DOHH2 (cell line): ENCODE results near the gene NOP53.
"Not testable (repeated sequence)": the region's sequence is repeated elsewhere in the genome, so short reads cannot be mapped to it uniquely, and the experiment has no call there.

Source experiments
- H3F3A ChIP-seq: fragments of 200-600 bp; sonication (generic), shearing (Covaris generic); 2 replicates; pipeline ENCODE4 v1.6.0; 2016; ENCODE audit warnings: antibody characterized with exemption, mild to moderate bottlenecking; ENCODE audit not compliant: control insufficient read depth, insufficient read depth
- H3K27ac ChIP-seq: fragments of 200-600 bp; sonication (generic); 2 replicates; pipeline ENCODE4 v1.5.1; 2014; ENCODE audit warnings: low read depth, mild to moderate bottlenecking, low read length, moderate library complexity
- H3K27me3 ChIP-seq: fragments of 200-600 bp; sonication (generic); 2 replicates; pipeline ENCODE4 v1.6.1; 2014; ENCODE audit warnings: mild to moderate bottlenecking, low read length, mixed read lengths; ENCODE audit not compliant: control insufficient read depth
- H3K36me3 ChIP-seq: fragments of 200-600 bp; sonication (generic); 2 replicates; pipeline ENCODE4 v1.6.1; 2014; ENCODE audit warnings: mild to moderate bottlenecking, low read length, moderate library complexity, mixed read lengths; ENCODE audit not compliant: control insufficient read depth
- H3K4me1 ChIP-seq: fragments of 200-600 bp; sonication (generic); 2 replicates; pipeline ENCODE4 v1.6.1; 2014; ENCODE audit warnings: mild to moderate bottlenecking, low read length, mixed read lengths; ENCODE audit not compliant: control insufficient read depth
- H3K4me2 ChIP-seq: fragments of 200-600 bp; sonication (generic); 2 replicates; pipeline ENCODE4 v1.6.0; 2014; ENCODE audit warnings: mild to moderate bottlenecking, low read length, moderate library complexity
- H3K4me3 ChIP-seq: fragments of 200-600 bp; sonication (generic); 2 replicates; pipeline ENCODE4 v1.5.1; 2014; ENCODE audit warnings: mild to moderate bottlenecking, low read length, mixed read lengths
- H3K79me2 ChIP-seq: fragments of 200-600 bp; sonication (generic); 2 replicates; pipeline ENCODE4 v1.6.1; 2014; ENCODE audit warnings: mild to moderate bottlenecking, low read length, mixed read lengths; ENCODE audit not compliant: control insufficient read depth
- H3K9me2 ChIP-seq: fragments of 200-600 bp; sonication (generic); replicated peaks from 2 replicates; pipeline ENCODE4 v1.6.1; 2014; ENCODE audit warnings: mild to moderate bottlenecking, low read length, mixed read lengths; ENCODE audit not compliant: control insufficient read depth
- H3K9me3 ChIP-seq: fragments of 200-600 bp; sonication (generic); 2 replicates; pipeline ENCODE4 v1.6.1; 2014; ENCODE audit warnings: antibody characterized with exemption, low read length, mixed read lengths; ENCODE audit not compliant: control insufficient read depth, insufficient read depth
- H4K20me1 ChIP-seq: fragments of 200-600 bp; sonication (generic); 2 replicates; pipeline ENCODE4 v1.6.0; 2014; ENCODE audit warnings: low read depth, mild to moderate bottlenecking, antibody characterized with exemption, low read length, moderate library complexity; ENCODE audit not compliant: control insufficient read depth, insufficient read depth
- CTCF ChIP-seq: fragments of 200-600 bp; sonication (generic); IDR thresholded peaks from one replicate; pipeline ENCODE4 v1.5.1; 2014; ENCODE audit warnings: antibody characterized with exemption, mild to moderate bottlenecking, low read depth, low read length; ENCODE audit not compliant: poor library complexity, severe bottlenecking
- EZH2phosphoT487 ChIP-seq: fragments of 200-600 bp; sonication (generic); IDR thresholded peaks from 2 replicates; pipeline ENCODE4 v1.6.1; 2017; ENCODE audit warnings: borderline replicate concordance, mild to moderate bottlenecking, antibody characterized with exemption, low read length, moderate library complexity, mixed read lengths

Gene NOP53

GRCh38 chr19:47711652-47712242 is 33.6 kb upstream of the NOP53 start:
- Histone ChIP-seq H3K4me3 (0 out of 2 replicates have a peak overlapping the region, but pooled peaks have one; percentile 15), H3F3A (no peaks in the 10 kb centered on the region), H3K79me2 (no peaks in the 10 kb centered on the region), H3K9me2 (no peaks in the 10 kb centered on the region), H4K20me1 (no peaks in the 10 kb centered on the region), H3K9me3 (no peaks in the 10 kb centered on the region), H3K4me1 (peaks cover 14% of the 10 kb centered on the region), H3K27me3 (peaks cover 6% of the 10 kb centered on the region; the same call in 1 of the 2 replicates), H3K36me3 (no peaks in the 10 kb centered on the region), H3K27ac (no peak overlapping the region), H3K4me2 (peak overlapping the region; percentile 40)
- TF ChIP-seq EZH2phosphoT487: no peak
- no peak for TF ChIP-seq CTCF

GRCh38 chr19:47713046-47714021 is 32.0 kb upstream of the NOP53 start, which contains the start of gene EHD2:
Gene EHD2, plus strand, starts transcription at chr19:47713422. Its CDS starts 3,191 bp downstream, at chr19:47716613.
- no peaks in the 10 kb centered on the region for H3K36me3 ChIP-seq
- TF ChIP-seq EZH2phosphoT487 (no peak), CTCF (peak; percentile 84)
- no peak within 1 kb of the TSS for H3K27ac ChIP-seq
- peaks cover 6% of the 10 kb centered on the region; the same call in 1 of the 2 replicates for H3K27me3 ChIP-seq
- no peak within 1 kb of the TSS for H3K4me2 ChIP-seq
- no peaks in the 10 kb centered on the region for H3K79me2 ChIP-seq
- no peak within 1 kb of the TSS for H3K4me3 ChIP-seq
- no peaks in the 10 kb centered on the region for H4K20me1 ChIP-seq
- no peaks in the 10 kb centered on the region for H3K9me2 ChIP-seq
- H3K4me1 ChIP-seq: peaks cover 11% of the 10 kb centered on the region
- H3F3A ChIP-seq: no peaks in the 10 kb centered on the region
- H3K9me3 ChIP-seq: no peaks in the 10 kb centered on the region

GRCh38 chr19:47714339-47714738 is 31.0 kb upstream of the NOP53 start:
- no peaks in the 10 kb centered on the region for H3K36me3 ChIP-seq
- H3K4me1 ChIP-seq: peaks cover 11% of the 10 kb centered on the region
- H3K9me3 ChIP-seq: no peaks in the 10 kb centered on the region
- H3K4me2 ChIP-seq: no peak overlapping the region
- no peak overlapping the region for H3K27ac ChIP-seq
- no peaks in the 10 kb centered on the region for H4K20me1 ChIP-seq
- TF ChIP-seq CTCF: no peak
- TF ChIP-seq EZH2phosphoT487: no peak
- H3K4me3 ChIP-seq: no peak overlapping the region
- H3K9me2 ChIP-seq: no peaks in the 10 kb centered on the region
- peaks cover 6% of the 10 kb centered on the region; the same call in 1 of the 2 replicates for H3K27me3 ChIP-seq
- H3K79me2 ChIP-seq: no peaks in the 10 kb centered on the region
- no peaks in the 10 kb centered on the region for H3F3A ChIP-seq

- H3K9me2 ChIP-seq, H3K4me2 ChIP-seq, H3K79me2 ChIP-seq, H3K27me3 ChIP-seq, H3K4me3 ChIP-seq, H4K20me1 ChIP-seq, H3K27ac ChIP-seq, H3F3A ChIP-seq, H3K9me3 ChIP-seq, H3K36me3 ChIP-seq: not testable (repeated sequence)
- peaks cover 11% of the 10 kb centered on the region for H3K4me1 ChIP-seq
Observed at GRCh38 chr19:47714855-47715254, 30.5 kb upstream of the NOP53 start.
